Kidney (tissue), 14 donors: Measurements from ENCODE around the gene RAP2C. TPM values are rescaled to one million over a fixed set of nuclear protein-coding genes. Genes with fewer than 3 reads are reported as not detected.

ENCODE experiments used
- DNase-seq, 5 donors: peaks; one replicate each; pipeline ENCODE4 v3.0.0-alpha.2; 2013 to 2020
- FAIRE-seq: peaks from 2 replicates; lab custom pipeline; 2012; peaks lifted over from hg19 to GRCh38; lab: Jason Lieb, UNC
- H3K27ac ChIP-seq, 2 donors: one replicate each; pipeline ENCODE4 v1.7.0; 2013; ENCODE audit warnings: low read depth in 2 of 2, low read length in 2 of 2, inconsistent platforms in 1 of 2
- H3K27me3 ChIP-seq: one replicate; pipeline ENCODE4 v1.7.1; 2013; ENCODE audit warnings: low read length, inconsistent platforms; ENCODE audit not compliant: control insufficient read depth, insufficient read depth
- H3K36me3 ChIP-seq, 3 donors: one replicate each; pipeline versions ENCODE4 v1.7.0 to v1.7.1; 2013; ENCODE audit warnings: low read length in 3 of 3, control low read depth in 1 of 3, inconsistent platforms in 1 of 3; ENCODE audit not compliant: insufficient read depth in 3 of 3, control insufficient read depth in 2 of 3
- H3K4me1 ChIP-seq, 3 donors: one replicate each; pipeline versions ENCODE4 v1.7.0 to v1.7.1; 2013; ENCODE audit warnings: low read length in 3 of 3, inconsistent platforms in 1 of 3, low read depth in 1 of 3; ENCODE audit not compliant: control insufficient read depth in 2 of 3, insufficient read depth in 2 of 3
- H3K4me3 ChIP-seq, 3 donors: one replicate each; pipeline versions ENCODE4 v1.7.0 to v1.8.1; 2013; ENCODE audit warnings: low read length in 3 of 3, control low read depth in 1 of 3, inconsistent platforms in 1 of 3
- H3K9ac ChIP-seq, 3 donors: one replicate each; pipeline versions ENCODE4 v1.7.0 to v1.7.1; 2013; ENCODE audit warnings: low read length in 3 of 3, control low read depth in 1 of 3, inconsistent platforms in 1 of 3
- H3K9me3 ChIP-seq, 3 donors: one replicate each; pipeline versions ENCODE4 v1.7.0 to v1.7.1; 2013; ENCODE audit warnings: low read length in 3 of 3, control low read depth in 1 of 3, inconsistent platforms in 1 of 3; ENCODE audit not compliant: control insufficient read depth in 2 of 3, insufficient read depth in 1 of 3
- CTCF ChIP-seq: IDR thresholded peaks from 3 replicates; pipeline ENCODE4 v1.5.1; 2012; ENCODE audit warnings: mild to moderate bottlenecking, moderate library complexity, borderline replicate concordance; ENCODE audit not compliant: insufficient read depth; ENCODE audit errors: extremely low read depth
- intact Hi-C: fragments of 100-400 bp; cut with DNase I; formaldehyde crosslinking; loops from one replicate; pipeline ENCODE4 v1.11.1; 2022
- polyA plus RNA-seq: library from polyadenylated mRNA; stranded (reverse); fragments of 350-450 nt; fragmentation: Illumina TruSeq; extraction: RNeasy Lipid Tissue Mini Kit (QIAGEN cat#74804); gene quantifications from one replicate; pipeline ENCODE4 v1.2.3, GENCODE V29; 2014; ENCODE audit warnings: low read depth, low replicate concordance; ENCODE audit not compliant: insufficient read depth
- total RNA-seq: library from RNA; stranded (reverse); fragmentation: NEBNext Ultra II Directional; extraction: Animal tissue kit (Norgen Biotek cat#: 25700); gene quantifications from one replicate; pipeline ENCODE4 v1.2.1, GENCODE V29; 2021
- donor health status: control.
- donor health status: control.
- donor health status: control.
- donor health status: control.
- donor health status: control.
- donor health status: DM: yes; HTN: yes; CAD: no.
- donor health status: Normal renal cell carcinoma (clear cell type).

RAP2C gene
- total and polyA plus RNA-seq, 2 donors from 2014 or later, result 14.2 to 22.8 TPM

GRCh38 chrX:132200976-132201375 lies 18.3 kb downstream of the RAP2C start:
- TF ChIP-seq CTCF, result no peak
- Histone ChIP-seq H3K27ac (no peak overlapping the region), H3K27me3 (no peaks in the 10 kb centered on the region), H3K4me1 (no peaks in the 10 kb centered on the region), H3K36me3 (peaks cover 0 to 3% (median 0%) of the 10 kb centered on the region in 3 donors), H3K9me3 (no peaks in the 10 kb centered on the region), H3K4me3 (no peak overlapping the region), H3K9ac (no peak overlapping the region)
- DNase-seq, result no peak
- no peak for FAIRE-seq
- intact Hi-C loops, result no loop called here

- H3K9ac ChIP-seq, result no peak overlapping the region
These were observed 19.3 kb downstream of the RAP2C start for GRCh38 chrX:132199941-132200340.

GRCh38 chrX:132193872-132194574 lies 25.2 kb downstream of the RAP2C start:
- FAIRE-seq, result no peak
- no peaks in the 10 kb centered on the region for H3K27me3 ChIP-seq
- DNase-seq, result peak in 1 of 5 donors; percentile 62
- TF ChIP-seq CTCF, result no peak
- no peaks in the 10 kb centered on the region for H3K9me3 ChIP-seq
- H3K4me1 ChIP-seq, result no peaks in the 10 kb centered on the region
- no peak overlapping the region for H3K4me3 ChIP-seq
- H3K36me3 ChIP-seq, result no peaks in the 10 kb centered on the region
- no peak overlapping the region for H3K27ac ChIP-seq
- no peak overlapping the region for H3K9ac ChIP-seq
- intact Hi-C loops, result no loop called here

More at GRCh38 chrX:132199941-132200340, 19.3 kb downstream of the RAP2C start:
- H3K4me3 ChIP-seq, result no peak overlapping the region
- FAIRE-seq, result no peak
- intact Hi-C loops, result no loop called here
- H3K36me3 ChIP-seq, result peaks cover 0 to 3% (median 0%) of the 10 kb centered on the region in 3 donors
- H3K9me3 ChIP-seq, result no peaks in the 10 kb centered on the region
- H3K27me3 ChIP-seq, result no peaks in the 10 kb centered on the region
- no peaks in the 10 kb centered on the region for H3K4me1 ChIP-seq
- DNase-seq, result no peak
- TF ChIP-seq CTCF, result no peak
- H3K27ac ChIP-seq, result no peak overlapping the region
